Gastrocnemius medialis (tissue), 4 donors: ENCODE results near the gene FLT4.

Experiments
- CTCF ChIP-seq, 5 experiments: fragments of 450-650 bp in 3 of 5; fragments of 200-600 bp in 2 of 5; sonication (generic) in 2 of 5; IDR thresholded peaks in 4 of 5; conservative IDR thresholded peaks in 1 of 5; 1 replicate in 4 of 5; 2 replicates in 1 of 5; pipeline ENCODE4 v1.5.1; 2016 to 2019; ENCODE audit warnings: antibody characterized with exemption in 5 of 5, mild to moderate bottlenecking in 3 of 5, moderate library complexity in 3 of 5
- POLR2A ChIP-seq, 2 donors: fragments of 450-650 bp; IDR thresholded peaks; one replicate each; pipeline ENCODE4 v1.6.1; 2017; ENCODE audit warnings: antibody characterized with exemption in 2 of 2, mild to moderate bottlenecking in 2 of 2, moderate library complexity in 2 of 2

DNA sequence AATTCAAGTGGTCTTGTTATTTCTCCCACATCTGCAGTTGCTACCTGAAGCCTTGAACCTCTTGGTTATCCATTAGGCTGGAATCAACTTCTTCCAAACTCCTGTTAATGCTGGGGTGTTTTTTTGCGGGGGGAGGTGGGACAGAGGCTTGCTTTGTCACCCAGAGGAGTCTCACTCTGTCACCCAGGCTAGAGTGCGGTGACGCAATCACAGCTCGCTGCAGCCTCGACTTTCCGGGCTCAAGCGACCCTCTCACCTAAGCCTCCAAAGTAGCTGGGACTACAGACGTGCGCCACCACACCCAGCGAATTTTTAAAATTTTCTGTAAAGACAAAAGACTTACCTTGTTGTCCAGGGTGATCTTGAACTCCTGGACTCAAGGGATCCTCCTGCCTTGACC, 62.5 kb downstream of the FLT4 start:
- no peak for TF ChIP-seq CTCF (IDR thresholded peaks at IDR 0.05 in 4 of 5, conservative IDR thresholded peaks at IDR 0.05 in 1 of 5)
- TF ChIP-seq POLR2A (IDR thresholded peaks at IDR 0.05): no peak
